Chondrocyte (in vitro differentiated cells): Measurements from ENCODE around the gene GRIK1. TPM values are rescaled to one million over a fixed set of nuclear protein-coding genes. Genes with fewer than 3 reads are reported as not detected.

Source experiments
- DNase-seq: peaks from one replicate; pipeline ENCODE4 v3.0.0; 2021; ENCODE audit warnings: mixed read lengths, low spot score
- H3K27ac Mint-ChIP-seq: one replicate; pipeline ENCODE4 v1.8.0; 2021; ENCODE audit warnings: mild to moderate bottlenecking, moderate library complexity, mixed read lengths; ENCODE audit not compliant: unreplicated experiment
- H3K27me3 Mint-ChIP-seq: 2 replicates; pipeline ENCODE4 v1.8.0; 2021; ENCODE audit warnings: low read depth, mixed read lengths
- H3K36me3 Mint-ChIP-seq: 2 replicates; pipeline ENCODE4 v1.8.0; 2021; ENCODE audit warnings: low read depth, mixed read lengths
- H3K4me1 Mint-ChIP-seq: 2 replicates; pipeline ENCODE4 v1.8.0; 2021; ENCODE audit warnings: low read depth, mild to moderate bottlenecking, mixed read lengths
- H3K4me3 Mint-ChIP-seq: one replicate; pipeline ENCODE4 v1.8.0; 2021; ENCODE audit warnings: mild to moderate bottlenecking, moderate library complexity, mixed read lengths; ENCODE audit not compliant: unreplicated experiment
- H3K9me3 Mint-ChIP-seq: 2 replicates; pipeline ENCODE4 v1.8.0; 2021; ENCODE audit warnings: low read depth, mixed read lengths
- total RNA-seq: library from RNA; stranded (reverse); gene quantifications from 3 replicates; pipeline ENCODE4 v1.2.1, GENCODE V29; 2021
- TF ChIP-seq, protein P1 (sequence below): fragments of 200-600 bp; sonication (generic); IDR thresholded peaks from 2 replicates; pipeline ENCODE4 v1.5.0; 2021; ENCODE audit warnings: antibody characterized with exemption, mild to moderate bottlenecking, moderate library complexity

The GRIK1 gene
- total RNA-seq, 1 donor from 2014 or later = 1.2 TPM

DNA sequence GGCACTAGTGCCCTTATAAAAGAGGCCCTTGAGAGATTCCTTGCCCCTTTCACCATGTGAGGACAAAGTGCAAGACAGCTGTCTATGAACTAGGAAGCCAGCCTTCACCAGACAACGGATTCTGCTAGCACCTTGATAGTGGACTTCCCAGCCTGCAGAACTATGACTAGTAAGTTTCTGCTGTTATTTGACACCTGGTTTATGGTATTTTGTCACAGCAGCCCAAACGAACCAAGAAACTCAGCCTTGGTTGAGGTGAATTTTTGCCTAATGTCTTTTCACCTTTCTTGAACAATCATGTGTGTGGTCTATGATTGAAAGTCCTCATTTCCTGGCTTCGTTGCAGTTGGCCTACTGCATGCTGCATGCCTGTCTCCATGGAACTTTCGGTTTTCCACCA, 302.2 kb downstream of the GRIK1 start:
- no peaks in the 10 kb centered on the region for H3K36me3 Mint-ChIP-seq
- H3K4me3 Mint-ChIP-seq = no peak overlapping the region
- DNase-seq = no peak
- no peaks in the 10 kb centered on the region for H3K4me1 Mint-ChIP-seq
- H3K27me3 Mint-ChIP-seq = no peaks in the 10 kb centered on the region
- H3K9me3 Mint-ChIP-seq = no peaks in the 10 kb centered on the region
- no peak overlapping the region for H3K27ac Mint-ChIP-seq
- TF ChIP-seq, protein P1, sequence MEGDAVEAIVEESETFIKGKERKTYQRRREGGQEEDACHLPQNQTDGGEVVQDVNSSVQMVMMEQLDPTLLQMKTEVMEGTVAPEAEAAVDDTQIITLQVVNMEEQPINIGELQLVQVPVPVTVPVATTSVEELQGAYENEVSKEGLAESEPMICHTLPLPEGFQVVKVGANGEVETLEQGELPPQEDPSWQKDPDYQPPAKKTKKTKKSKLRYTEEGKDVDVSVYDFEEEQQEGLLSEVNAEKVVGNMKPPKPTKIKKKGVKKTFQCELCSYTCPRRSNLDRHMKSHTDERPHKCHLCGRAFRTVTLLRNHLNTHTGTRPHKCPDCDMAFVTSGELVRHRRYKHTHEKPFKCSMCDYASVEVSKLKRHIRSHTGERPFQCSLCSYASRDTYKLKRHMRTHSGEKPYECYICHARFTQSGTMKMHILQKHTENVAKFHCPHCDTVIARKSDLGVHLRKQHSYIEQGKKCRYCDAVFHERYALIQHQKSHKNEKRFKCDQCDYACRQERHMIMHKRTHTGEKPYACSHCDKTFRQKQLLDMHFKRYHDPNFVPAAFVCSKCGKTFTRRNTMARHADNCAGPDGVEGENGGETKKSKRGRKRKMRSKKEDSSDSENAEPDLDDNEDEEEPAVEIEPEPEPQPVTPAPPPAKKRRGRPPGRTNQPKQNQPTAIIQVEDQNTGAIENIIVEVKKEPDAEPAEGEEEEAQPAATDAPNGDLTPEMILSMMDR = no peak

DNA sequence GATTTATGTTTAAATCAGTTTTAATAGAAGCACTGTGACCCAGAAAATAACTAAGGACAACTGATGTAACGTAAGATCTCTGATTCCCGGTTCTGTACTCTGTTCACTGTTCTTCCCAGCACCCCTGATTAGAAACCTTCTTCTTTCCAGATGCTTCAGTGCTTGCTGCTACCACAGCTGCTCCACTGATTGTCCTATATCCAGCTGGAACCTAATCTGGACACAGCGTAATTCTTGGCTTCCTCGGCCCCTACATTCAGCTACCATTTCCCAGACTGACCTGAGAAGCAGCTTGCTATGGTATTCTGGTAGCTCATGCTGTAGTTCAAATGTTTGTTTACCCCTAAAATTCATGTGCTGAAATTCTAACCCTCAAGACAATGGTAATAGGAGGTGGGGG, 302.7 kb downstream of the GRIK1 start:
- Mint-ChIP-seq H3K36me3 (no peaks in the 10 kb centered on the region), H3K27me3 (no peaks in the 10 kb centered on the region), H3K4me3 (no peak overlapping the region), H3K4me1 (no peaks in the 10 kb centered on the region), H3K27ac (no peak overlapping the region), H3K9me3 (no peaks in the 10 kb centered on the region)
- TF ChIP-seq, protein P1 = no peak
- DNase-seq = no peak

DNA sequence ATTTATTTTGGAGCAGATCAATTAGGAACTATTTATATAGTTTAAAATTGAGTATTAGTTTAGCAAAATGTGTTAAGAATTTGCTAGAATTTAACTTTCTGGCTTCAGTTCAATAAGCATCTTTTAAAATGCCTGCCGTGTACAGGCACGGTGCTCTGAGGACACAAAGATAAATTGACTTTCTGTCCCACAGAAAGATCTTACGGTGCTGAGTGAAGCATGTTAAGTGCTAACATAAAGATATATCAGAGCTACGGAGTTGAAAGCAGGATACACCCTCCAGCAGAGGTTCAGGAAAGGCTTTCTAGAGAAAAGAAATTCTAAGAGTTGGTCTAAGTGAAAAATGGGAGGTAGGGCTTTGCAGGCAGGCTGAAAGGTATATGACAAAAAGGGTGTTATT, 305.4 kb downstream of the GRIK1 start:
- TF ChIP-seq, protein P1 = no peak
- Mint-ChIP-seq H3K27ac (no peak overlapping the region), H3K27me3 (no peaks in the 10 kb centered on the region), H3K4me1 (no peaks in the 10 kb centered on the region), H3K9me3 (no peaks in the 10 kb centered on the region), H3K36me3 (no peaks in the 10 kb centered on the region), H3K4me3 (no peak overlapping the region)
- no peak for DNase-seq

DNA sequence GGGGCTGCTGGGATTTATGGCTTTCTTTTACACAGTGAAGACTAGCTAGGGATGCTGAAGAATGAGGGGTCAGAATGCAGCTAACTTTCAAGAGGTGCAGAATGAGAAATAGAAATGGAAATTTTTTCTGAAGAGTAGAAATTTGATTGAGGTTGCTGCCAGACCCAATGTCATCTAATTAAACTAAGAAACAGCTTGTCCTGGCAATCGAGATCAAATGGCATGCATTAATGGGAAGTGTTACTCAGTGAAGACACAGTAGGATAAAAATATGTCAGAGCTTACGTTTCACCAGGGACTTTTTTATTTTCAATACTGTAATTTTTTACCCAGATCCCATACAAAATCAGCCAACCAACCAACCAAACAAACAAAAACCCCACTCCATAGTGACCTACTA, 306.0 kb downstream of the GRIK1 start:
- Mint-ChIP-seq H3K36me3 (no peaks in the 10 kb centered on the region), H3K9me3 (no peaks in the 10 kb centered on the region), H3K27ac (no peak overlapping the region), H3K27me3 (no peaks in the 10 kb centered on the region), H3K4me1 (peaks cover 5% of the 10 kb centered on the region), H3K4me3 (no peak overlapping the region)
- no peak for DNase-seq
- TF ChIP-seq, protein P1 = no peak

DNA sequence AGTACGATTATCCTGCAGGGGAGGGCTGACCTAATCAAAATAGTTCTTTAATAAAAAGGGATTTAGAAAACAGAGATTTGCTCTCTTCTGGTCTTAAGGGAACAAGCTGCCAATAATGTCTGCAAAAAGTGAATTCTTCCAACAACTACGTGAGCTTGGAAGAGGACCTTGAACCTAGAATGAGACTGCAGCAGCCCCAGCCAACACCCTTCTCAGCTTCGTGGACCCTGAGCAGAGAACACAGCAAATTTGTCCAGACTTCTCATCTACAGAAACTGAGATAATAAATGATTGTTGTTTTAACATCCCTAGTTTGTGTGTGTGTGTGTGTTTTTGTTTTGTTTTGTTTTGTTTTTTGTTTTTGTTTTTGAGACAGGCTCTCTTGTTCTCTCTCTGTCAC, 309.4 kb downstream of the GRIK1 start:
- TF ChIP-seq, protein P1 = no peak
- Mint-ChIP-seq H3K4me1 (peaks cover 23% of the 10 kb centered on the region), H3K36me3 (no peaks in the 10 kb centered on the region)

More for the DNA sequence above, 309.4 kb downstream of the GRIK1 start:
- no peak overlapping the region for H3K4me3 Mint-ChIP-seq
- no peaks in the 10 kb centered on the region for H3K27me3 Mint-ChIP-seq
- DNase-seq = no peak
- H3K27ac Mint-ChIP-seq = no peak overlapping the region
- no peaks in the 10 kb centered on the region for H3K9me3 Mint-ChIP-seq
